ENCODE results near the gene SSH2. TPM values are rescaled to one million over a fixed set of nuclear protein-coding genes. Genes with fewer than 3 reads are reported as not detected.

SSH2 gene
- total and polyA plus RNA-seq, 9 of the 15 experiments (the other 6 are each of a cell fraction or from before 2014, with no cell fraction given), result 3.9 to 16.1 (median 10.2) TPM

DNA sequence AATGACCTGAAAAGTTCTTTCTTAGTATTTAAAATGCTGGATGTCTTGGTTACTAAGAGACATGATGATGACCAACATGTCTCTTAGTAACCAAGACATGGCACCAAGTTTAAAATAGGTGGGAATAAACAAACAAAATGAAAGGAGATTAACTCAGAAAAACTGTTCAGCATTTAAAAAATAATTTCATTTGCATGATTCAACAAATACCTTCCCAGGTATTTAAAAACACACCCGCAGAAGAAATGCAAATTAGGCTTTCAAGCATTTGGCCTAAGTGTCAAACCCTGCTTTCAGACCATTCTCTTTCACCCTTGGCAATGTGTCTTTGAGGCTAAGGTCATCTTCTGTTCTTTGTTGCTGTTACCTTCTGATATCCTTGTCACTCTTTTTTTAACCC is 215.9 kb downstream of the SSH2 start:
- FAIRE-seq (no peak), DNase-seq (ENCODE audit: extremely low read depth in 1 of 4, low spot score in 3 of 4) (no peak), ATAC-seq (no peak)
- Histone ChIP-seq H3K4me3 (no peak overlapping the region), H3K9me1 (ENCODE audit: control insufficient read depth, insufficient read depth, low read length) (no peaks in the 10 kb centered on the region), H3K4me1 (replicated peaks in 1 of 2; ENCODE audit: control insufficient read depth in 2 of 2, insufficient read depth in 2 of 2, low read length in 2 of 2) (peaks cover 9 to 44% of the 10 kb centered on the region in 2 experiments), H2AFZ (ENCODE audit: low read depth, low read length) (no peak overlapping the region), H3K79me2 (ENCODE audit: control insufficient read depth, insufficient read depth, low read length) (no peaks in the 10 kb centered on the region; the same call in 2 of the 3 replicates), H3K4me2 (ENCODE audit: insufficient read depth, low read length) (no peak overlapping the region), H3K27ac (ENCODE audit: extremely low read depth, low read depth, low read length) (no peak overlapping the region), H4K20me1 (replicated peaks; ENCODE audit: control insufficient read depth, insufficient read depth, low read length) (no peaks in the 10 kb centered on the region), H3K9ac (ENCODE audit: insufficient read depth in 1 of 2, low read depth in 2 of 2, low read length in 2 of 2) (no peak overlapping the region), H3K36me3 (ENCODE audit: control insufficient read depth, insufficient read depth, low read length) (no peaks in the 10 kb centered on the region), H3K27me3 (ENCODE audit: control insufficient read depth in 2 of 2, insufficient read depth in 2 of 2, low read length in 2 of 2) (no peaks in the 10 kb centered on the region), H3K9me3 (replicated peaks; ENCODE audit: control insufficient read depth, insufficient read depth, low read depth, low read length) (no peaks in the 10 kb centered on the region)
- no TSS peak for BruUV-seq (replicated peaks)
- WGBS (ENCODE audit: insufficient coverage, low coverage, missing lambda C conversion rate), result 13% methylated on average over 1 of the region's 1 CpG
- TF ChIP-seq BCOR (IDR thresholded peaks at IDR 0.05) (no peak), RFX1 (IDR thresholded peaks at IDR 0.05) (peak; percentile 42), ZNF24 (IDR thresholded peaks at IDR 0.05) (no peak)
- in situ Hi-C loops (cut with MboI) (no loop called here), intact Hi-C loops (cut with micrococcal nuclease) (no loop called here)
- ChIA-PET POLR2A (no interaction called here), CTCF (ENCODE audit: low intra/inter-chr PET ratio) (no interaction called here)

DNA sequence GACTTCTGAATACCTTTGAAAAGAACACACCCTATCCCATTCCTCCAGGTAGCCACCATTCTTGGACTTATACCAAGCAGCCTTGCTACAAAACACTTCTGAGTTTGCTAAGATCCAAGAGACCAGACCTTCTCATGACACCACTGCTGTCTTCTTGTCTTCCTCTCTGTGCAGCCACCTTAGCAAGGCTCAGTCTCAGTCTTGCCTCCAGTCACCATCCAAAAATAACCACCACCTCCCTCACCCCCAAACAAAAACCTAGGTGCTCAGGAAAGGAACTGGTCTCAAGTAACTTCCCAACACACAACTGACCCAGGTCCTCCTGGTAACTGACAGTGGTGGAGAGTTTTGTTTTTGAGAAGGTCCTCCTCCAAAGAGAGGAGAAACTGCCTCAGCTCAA is 216.4 kb downstream of the SSH2 start:
- Histone ChIP-seq H3K27ac (ENCODE audit: extremely low read depth, low read depth, low read length) (peak overlapping the region; percentile 20; the same call in 1 of the 3 replicates), H3K9ac (ENCODE audit: insufficient read depth in 1 of 2, low read depth in 2 of 2, low read length in 2 of 2) (peak overlapping the region; percentile 1 to 16; a peak in 2 of 4 replicates), H3K9me3 (replicated peaks; ENCODE audit: control insufficient read depth, insufficient read depth, low read depth, low read length) (no peaks in the 10 kb centered on the region), H3K4me3 (no peak overlapping the region), H3K4me2 (ENCODE audit: insufficient read depth, low read length) (no peak overlapping the region), H3K4me1 (replicated peaks in 1 of 2; ENCODE audit: control insufficient read depth in 2 of 2, insufficient read depth in 2 of 2, low read length in 2 of 2) (peaks cover 9 to 44% of the 10 kb centered on the region in 2 experiments), H3K9me1 (ENCODE audit: control insufficient read depth, insufficient read depth, low read length) (no peaks in the 10 kb centered on the region), H2AFZ (ENCODE audit: low read depth, low read length) (no peak overlapping the region), H4K20me1 (replicated peaks; ENCODE audit: control insufficient read depth, insufficient read depth, low read length) (no peaks in the 10 kb centered on the region), H3K27me3 (ENCODE audit: control insufficient read depth in 2 of 2, insufficient read depth in 2 of 2, low read length in 2 of 2) (no peaks in the 10 kb centered on the region), H3K79me2 (ENCODE audit: control insufficient read depth, insufficient read depth, low read length) (no peaks in the 10 kb centered on the region; the same call in 2 of the 3 replicates), H3K36me3 (ENCODE audit: control insufficient read depth, insufficient read depth, low read length) (no peaks in the 10 kb centered on the region)
- ChIA-PET CTCF (ENCODE audit: low intra/inter-chr PET ratio) (no interaction called here), POLR2A (interaction anchor here (3.4 kb wide), 1 partner anchor 9 kb away, joined by 23 read pairs; no protein-coding TSS in a partner anchor)
- DNase-seq (ENCODE audit: extremely low read depth in 1 of 4, low spot score in 3 of 4) (no peak), FAIRE-seq (no peak), ATAC-seq (no peak)
- in situ Hi-C loops (cut with MboI) (no loop called here), intact Hi-C loops (cut with micrococcal nuclease) (no loop called here)
- TF ChIP-seq GABPB2 (CRISPR knock-in tag; conservative IDR thresholded peaks at IDR 0.05) (no peak), ZNF696 (CRISPR knock-in tag; conservative IDR thresholded peaks at IDR 0.05) (no peak), PCBP1 (IDR thresholded peaks at IDR 0.05; ENCODE audit: low read depth, low read length, poor library complexity, severe bottlenecking) (no peak), MCM3 (IDR thresholded peaks at IDR 0.05) (no peak)
- TF ChIP-seq, protein P1, sequence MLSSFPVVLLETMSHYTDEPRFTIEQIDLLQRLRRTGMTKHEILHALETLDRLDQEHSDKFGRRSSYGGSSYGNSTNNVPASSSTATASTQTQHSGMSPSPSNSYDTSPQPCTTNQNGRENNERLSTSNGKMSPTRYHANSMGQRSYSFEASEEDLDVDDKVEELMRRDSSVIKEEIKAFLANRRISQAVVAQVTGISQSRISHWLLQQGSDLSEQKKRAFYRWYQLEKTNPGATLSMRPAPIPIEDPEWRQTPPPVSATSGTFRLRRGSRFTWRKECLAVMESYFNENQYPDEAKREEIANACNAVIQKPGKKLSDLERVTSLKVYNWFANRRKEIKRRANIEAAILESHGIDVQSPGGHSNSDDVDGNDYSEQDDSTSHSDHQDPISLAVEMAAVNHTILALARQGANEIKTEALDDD (IDR thresholded peaks at IDR 0.05), result peak; percentile 45; the same call in 1 of the 2 replicates
- TF ChIP-seq, protein P2, sequence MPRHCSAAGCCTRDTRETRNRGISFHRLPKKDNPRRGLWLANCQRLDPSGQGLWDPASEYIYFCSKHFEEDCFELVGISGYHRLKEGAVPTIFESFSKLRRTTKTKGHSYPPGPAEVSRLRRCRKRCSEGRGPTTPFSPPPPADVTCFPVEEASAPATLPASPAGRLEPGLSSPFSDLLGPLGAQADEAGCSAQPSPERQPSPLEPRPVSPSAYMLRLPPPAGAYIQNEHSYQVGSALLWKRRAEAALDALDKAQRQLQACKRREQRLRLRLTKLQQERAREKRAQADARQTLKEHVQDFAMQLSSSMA (CRISPR knock-in tag; IDR thresholded peaks at IDR 0.05), result no peak
- BruUV-seq (replicated peaks), result no TSS peak
